Measurements from ENCODE around the gene CKAP4.

Gene CKAP4

GRCh38 chr12:106204312-106204711, 43.5 kb downstream of the CKAP4 start:
- DNase-seq: no peak

GRCh38 chr12:106197906-106198623, 49.8 kb downstream of the CKAP4 start:
- no peak for DNase-seq

- DNase-seq: peak in 35 of 51 donors; percentile 3 to 77 (median 24)
These were observed 52.2 kb downstream of the CKAP4 start for GRCh38 chr12:106195621-106196027.

- DNase-seq: no peak
These were observed 53.5 kb downstream of the CKAP4 start for GRCh38 chr12:106194351-106194750.

GRCh38 chr12:106193394-106194215, 54.2 kb downstream of the CKAP4 start:
- DNase-seq: peak in 1 of 51 donors; percentile 10

GRCh38 chr12:106192659-106193393, 55.0 kb downstream of the CKAP4 start:
- DNase-seq: peak in 4 of 51 donors; percentile 1 to 9 (median 4)

GRCh38 chr12:106190581-106190980, 57.2 kb downstream of the CKAP4 start:
- DNase-seq: no peak

GRCh38 chr12:106189341-106189740, 58.5 kb downstream of the CKAP4 start:
- DNase-seq: no peak

GRCh38 chr12:106188256-106188655, 59.6 kb downstream of the CKAP4 start:
- no peak for DNase-seq

All from hypothalamus (tissue), 51 donors.